Lower lobe of right lung (tissue), 2 donors: Measurements from ENCODE around the gene PLTP. TPM values are rescaled to one million over a fixed set of nuclear protein-coding genes. Genes with fewer than 3 reads are reported as not detected.

Source experiments
- ATAC-seq, 2 donors: fragments of 200-7000 bp; cut with Tn5 transposase; one replicate each; pipeline ENCODE4 v1.9.1; 2020 to 2022; ENCODE audit warnings: mild to moderate bottlenecking in 2 of 2, moderate library complexity in 2 of 2
- DNase-seq: peaks from one replicate; pipeline ENCODE4 v3.0.0-alpha.2; 2020
- H3K27ac ChIP-seq: fragments of 200-600 bp; one replicate; pipeline ENCODE4 v1.8.0; 2022
- H3K27me3 ChIP-seq: fragments of 200-600 bp; one replicate; pipeline ENCODE4 v1.8.0; 2022; ENCODE audit warnings: low read depth
- H3K36me3 ChIP-seq: fragments of 200-600 bp; one replicate; pipeline ENCODE4 v1.8.0; 2022; ENCODE audit warnings: mild to moderate bottlenecking
- H3K4me1 ChIP-seq: fragments of 200-600 bp; one replicate; pipeline ENCODE4 v1.8.0; 2022
- H3K4me3 ChIP-seq: fragments of 200-600 bp; one replicate; pipeline ENCODE4 v1.8.0; 2022; ENCODE audit warnings: mild to moderate bottlenecking
- H3K9me3 ChIP-seq: fragments of 200-600 bp; one replicate; pipeline ENCODE4 v1.8.0; 2022
- intact Hi-C: fragments of 100-400 bp; cut with DNase I; formaldehyde crosslinking; loops from one replicate; pipeline ENCODE4 v1.11.0; 2022
- total RNA-seq: library from RNA; stranded (reverse); fragmentation: NEBNext Ultra II Directional; extraction: Animal tissue kit (Norgen Biotek cat#: 25700); gene quantifications from one replicate; pipeline ENCODE4 v1.2.1, GENCODE V29; 2021
- TF ChIP-seq, protein P1 (sequence below): fragments of 200-600 bp; IDR thresholded peaks from one replicate; pipeline ENCODE4 v1.8.0; 2022; ENCODE audit warnings: antibody characterized with exemption, mild to moderate bottlenecking
- donor health status: DM: no; HTN: yes; CAD: no; lungs with severe emphysema.

Gene PLTP
- total RNA-seq, 1 donor from 2014 or later, result 145 TPM

DNA sequence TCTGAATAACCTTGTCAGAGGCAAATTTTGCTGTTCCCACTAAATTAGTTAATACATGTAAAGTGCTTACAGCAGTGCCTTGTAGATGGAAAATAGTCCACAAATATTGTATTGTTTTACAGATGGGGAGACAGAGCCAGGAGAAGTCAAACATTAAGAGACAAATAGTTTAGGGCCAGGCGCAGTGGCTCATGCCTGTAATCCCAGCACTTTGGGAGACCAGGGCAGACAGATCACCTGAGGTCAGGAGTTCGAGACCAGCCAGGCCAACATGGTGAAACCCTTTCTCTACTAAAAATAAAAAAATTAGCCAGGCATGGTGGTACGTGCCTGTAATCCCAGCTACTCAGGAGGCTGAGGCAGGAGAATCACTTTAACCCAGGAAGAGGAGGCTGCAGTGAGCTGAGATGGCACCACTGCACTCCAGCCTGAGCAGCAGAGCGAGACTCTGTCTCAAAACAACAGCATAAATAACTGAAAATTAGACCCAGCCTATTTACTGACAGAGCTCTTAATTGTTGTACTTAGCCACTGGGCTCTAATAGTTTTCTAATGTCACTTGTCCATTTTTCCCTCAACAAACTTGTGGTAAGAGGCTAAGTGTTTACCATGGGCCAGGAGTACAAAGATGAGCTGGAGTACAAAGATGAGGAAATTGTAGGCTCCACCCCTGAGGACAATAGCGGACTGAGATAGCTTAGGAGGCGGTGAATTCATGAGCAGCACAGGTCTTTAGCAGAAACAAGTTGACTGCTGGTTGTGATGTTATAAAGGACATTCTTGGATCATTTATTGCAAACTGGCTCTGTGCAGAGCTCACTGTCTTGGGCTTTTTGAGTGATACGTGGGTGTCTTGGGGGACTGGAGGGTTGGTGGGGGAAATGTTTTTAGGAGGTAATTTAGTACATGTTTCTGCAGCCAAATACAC, 48.1 kb downstream of the PLTP start:
- Histone ChIP-seq H3K27me3 (no peaks in the 10 kb centered on the region), H3K9me3 (no peaks in the 10 kb centered on the region), H3K4me1 (no peaks in the 10 kb centered on the region), H3K36me3 (no peaks in the 10 kb centered on the region), H3K27ac (no peak overlapping the region), H3K4me3 (no peak overlapping the region)
- intact Hi-C loops, result no loop called here
- DNase-seq, result no peak
- TF ChIP-seq, protein P1, sequence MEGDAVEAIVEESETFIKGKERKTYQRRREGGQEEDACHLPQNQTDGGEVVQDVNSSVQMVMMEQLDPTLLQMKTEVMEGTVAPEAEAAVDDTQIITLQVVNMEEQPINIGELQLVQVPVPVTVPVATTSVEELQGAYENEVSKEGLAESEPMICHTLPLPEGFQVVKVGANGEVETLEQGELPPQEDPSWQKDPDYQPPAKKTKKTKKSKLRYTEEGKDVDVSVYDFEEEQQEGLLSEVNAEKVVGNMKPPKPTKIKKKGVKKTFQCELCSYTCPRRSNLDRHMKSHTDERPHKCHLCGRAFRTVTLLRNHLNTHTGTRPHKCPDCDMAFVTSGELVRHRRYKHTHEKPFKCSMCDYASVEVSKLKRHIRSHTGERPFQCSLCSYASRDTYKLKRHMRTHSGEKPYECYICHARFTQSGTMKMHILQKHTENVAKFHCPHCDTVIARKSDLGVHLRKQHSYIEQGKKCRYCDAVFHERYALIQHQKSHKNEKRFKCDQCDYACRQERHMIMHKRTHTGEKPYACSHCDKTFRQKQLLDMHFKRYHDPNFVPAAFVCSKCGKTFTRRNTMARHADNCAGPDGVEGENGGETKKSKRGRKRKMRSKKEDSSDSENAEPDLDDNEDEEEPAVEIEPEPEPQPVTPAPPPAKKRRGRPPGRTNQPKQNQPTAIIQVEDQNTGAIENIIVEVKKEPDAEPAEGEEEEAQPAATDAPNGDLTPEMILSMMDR, result no peak
- ATAC-seq, result no peak

DNA sequence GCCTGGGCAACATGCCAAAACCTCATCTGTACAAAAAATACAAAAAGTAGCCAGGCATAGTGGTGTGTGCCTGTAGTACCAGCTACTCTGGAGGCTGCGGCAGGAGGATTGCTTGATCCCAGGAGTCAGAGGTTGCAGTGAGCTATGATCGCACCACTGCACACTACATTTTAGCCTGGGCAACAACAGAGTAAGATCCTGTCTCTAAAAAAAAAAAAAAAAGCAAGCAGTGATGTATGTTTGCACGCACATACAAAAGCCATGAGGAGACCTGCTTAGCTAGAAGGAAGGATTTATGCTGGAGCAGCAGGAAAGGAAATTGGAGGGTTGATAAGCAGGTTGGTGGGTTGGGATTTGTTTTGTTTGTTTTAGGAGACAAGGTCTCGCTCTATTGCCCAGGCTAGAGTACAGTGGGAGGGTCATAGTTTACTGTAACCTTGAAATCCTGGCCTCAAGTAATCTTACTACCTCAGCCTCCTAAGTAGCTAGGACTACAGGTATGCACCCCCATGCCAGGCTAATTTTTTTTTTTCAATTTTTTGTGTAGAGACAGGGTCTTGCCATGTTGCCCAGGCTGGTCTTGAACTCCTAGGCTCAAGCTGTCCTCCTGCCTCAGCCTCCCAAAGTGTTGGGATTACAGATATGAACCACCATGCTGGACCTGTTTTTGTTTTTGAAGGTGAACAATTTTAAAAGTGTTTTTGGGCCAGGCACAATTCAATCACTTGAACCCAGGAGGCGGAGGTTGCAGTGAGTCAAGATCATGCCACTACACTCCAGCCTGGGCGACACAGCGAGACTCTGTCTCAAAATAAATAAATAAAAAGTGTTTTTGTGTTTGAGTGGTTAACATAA, 50.5 kb downstream of the PLTP start:
- Histone ChIP-seq H3K4me1 (peaks cover 10% of the 10 kb centered on the region), H3K27me3 (no peaks in the 10 kb centered on the region), H3K27ac (no peak overlapping the region), H3K36me3 (no peaks in the 10 kb centered on the region), H3K9me3 (no peaks in the 10 kb centered on the region), H3K4me3 (no peak overlapping the region)
- DNase-seq, result no peak
- ATAC-seq, result no peak
- intact Hi-C loops, result no loop called here
- TF ChIP-seq, protein P1, result no peak

- DNase-seq, result no peak
- intact Hi-C loops, result no loop called here
- no peak for ATAC-seq
- Histone ChIP-seq H3K4me1 (peaks cover 18% of the 10 kb centered on the region), H3K9me3 (no peaks in the 10 kb centered on the region), H3K4me3 (no peak overlapping the region), H3K27ac (no peak overlapping the region), H3K27me3 (no peaks in the 10 kb centered on the region), H3K36me3 (no peaks in the 10 kb centered on the region)
- TF ChIP-seq, protein P1, result no peak
Observed at GRCh38 chr20:45860560-45861220, 51.3 kb downstream of the PLTP start.

DNA sequence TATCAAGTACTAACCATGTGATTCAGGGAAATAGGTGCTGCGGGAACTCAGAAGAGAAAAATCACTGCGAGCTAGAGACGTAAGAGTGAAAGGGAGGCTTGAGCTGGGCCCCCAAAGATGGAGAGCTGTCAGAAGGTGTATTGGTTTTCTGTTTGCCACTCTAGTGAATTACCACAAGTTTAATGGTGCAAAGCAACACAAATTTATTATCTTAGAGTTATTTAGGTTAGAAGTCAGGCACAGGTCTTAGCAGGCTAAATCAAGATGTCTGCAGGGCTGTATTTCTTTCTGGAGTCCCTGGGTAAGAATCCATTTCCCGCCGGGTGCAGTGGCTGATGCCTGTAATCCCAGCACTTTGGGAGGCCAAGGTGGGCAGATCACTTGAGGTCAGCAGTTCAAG, 52.0 kb downstream of the PLTP start:
- Histone ChIP-seq H3K4me3 (no peak overlapping the region), H3K27ac (no peak overlapping the region), H3K36me3 (peaks cover 1% of the 10 kb centered on the region), H3K4me1 (peaks cover 26% of the 10 kb centered on the region), H3K9me3 (no peaks in the 10 kb centered on the region), H3K27me3 (no peaks in the 10 kb centered on the region)
- TF ChIP-seq, protein P1, result no peak
- intact Hi-C loops, result no loop called here
- DNase-seq (no peak), ATAC-seq (no peak)

- peak overlapping the region; percentile 86 for H3K4me3 ChIP-seq
- no peak for DNase-seq
- H3K36me3 ChIP-seq, result peaks cover 11% of the 10 kb centered on the region
- peak overlapping the region; percentile 85 for H3K27ac ChIP-seq
- TF ChIP-seq, protein P1, result no peak
- H3K9me3 ChIP-seq, result no peaks in the 10 kb centered on the region
- intact Hi-C loops, result no loop called here
- H3K4me1 ChIP-seq, result peaks cover 26% of the 10 kb centered on the region
- no peaks in the 10 kb centered on the region for H3K27me3 ChIP-seq
- peak; percentile 27 to 29 for ATAC-seq
Observed at GRCh38 chr20:45857882-45858216, 54.1 kb downstream of the PLTP start.
